ENCODE data around the gene SORCS2.
A peak's percentile ranks its signal among the peaks of the same experiment; 100 is the strongest.

Gene SORCS2

DNA sequence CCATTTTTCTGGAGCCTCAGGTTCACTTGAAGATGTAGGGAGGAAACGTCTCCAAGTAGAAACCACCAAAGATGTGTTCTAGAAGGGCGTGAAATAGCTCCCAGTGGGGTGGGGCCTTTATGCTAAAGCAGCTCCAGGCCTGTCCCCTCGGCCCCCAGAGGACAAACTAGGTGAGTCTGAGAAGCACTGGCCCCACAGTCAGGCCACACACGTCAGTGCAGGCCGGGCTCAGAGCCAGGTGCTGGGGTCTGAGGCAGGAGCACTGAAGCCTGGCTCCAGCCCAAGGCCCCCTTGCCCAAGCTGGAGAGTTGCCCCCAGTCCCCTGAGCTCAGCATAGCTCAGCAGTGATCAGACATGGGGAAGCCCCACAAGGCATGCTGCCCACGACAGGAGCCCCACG is 337.7 kb downstream of the SORCS2 start:
- no peak for ATAC-seq
- Mint-ChIP-seq H3K4me1 (peaks cover 18% of the 10 kb centered on the region), H3K27ac (no peak overlapping the region), H3K9me3 (peaks cover 3% of the 10 kb centered on the region), H3K4me3 (no peak overlapping the region), H3K36me3 (no peaks in the 10 kb centered on the region)
- DNase-seq (ENCODE audit: low spot score in 2 of 2) = no peak

DNA sequence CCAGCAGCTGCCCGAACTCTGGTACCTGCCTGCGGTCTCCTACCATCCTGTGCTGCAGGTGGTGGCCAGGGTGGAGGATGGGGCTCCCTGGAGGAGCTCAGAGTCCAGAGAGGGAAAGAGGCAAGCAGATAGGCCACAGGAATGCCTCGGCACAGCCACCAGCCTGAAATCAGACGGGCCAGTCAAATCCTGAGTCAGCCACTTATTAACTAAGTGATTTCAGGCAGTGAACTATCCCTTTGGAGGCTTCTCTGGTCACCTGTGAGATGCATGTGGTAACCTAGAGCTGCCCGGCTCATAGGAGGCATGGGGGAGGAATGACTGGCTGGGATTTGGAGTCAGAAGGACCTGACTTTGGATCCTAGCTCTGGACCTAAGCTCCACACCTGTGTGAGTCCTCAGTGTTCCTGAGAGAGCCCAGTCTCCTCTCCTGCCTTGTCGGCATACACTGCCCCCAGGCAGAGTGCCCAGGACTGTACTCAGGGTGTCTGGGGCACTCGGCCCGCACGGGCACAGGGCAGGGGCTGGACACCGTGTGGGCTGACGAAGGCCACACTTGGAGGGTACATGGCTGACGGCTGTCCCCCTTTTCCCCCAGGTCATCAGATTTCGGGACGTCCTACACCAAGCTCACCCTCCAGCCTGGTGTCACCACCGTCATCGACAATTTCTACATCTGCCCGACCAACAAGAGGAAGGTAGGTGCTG is 338.7 kb downstream of the SORCS2 start:
- Mint-ChIP-seq H3K36me3 (no peaks in the 10 kb centered on the region), H3K4me3 (no peak overlapping the region), H3K27ac (no peak overlapping the region), H3K4me1 (peaks cover 8% of the 10 kb centered on the region), H3K9me3 (peaks cover 3% of the 10 kb centered on the region)
- ATAC-seq (no peak), DNase-seq (ENCODE audit: low spot score in 2 of 2) (no peak)

DNA sequence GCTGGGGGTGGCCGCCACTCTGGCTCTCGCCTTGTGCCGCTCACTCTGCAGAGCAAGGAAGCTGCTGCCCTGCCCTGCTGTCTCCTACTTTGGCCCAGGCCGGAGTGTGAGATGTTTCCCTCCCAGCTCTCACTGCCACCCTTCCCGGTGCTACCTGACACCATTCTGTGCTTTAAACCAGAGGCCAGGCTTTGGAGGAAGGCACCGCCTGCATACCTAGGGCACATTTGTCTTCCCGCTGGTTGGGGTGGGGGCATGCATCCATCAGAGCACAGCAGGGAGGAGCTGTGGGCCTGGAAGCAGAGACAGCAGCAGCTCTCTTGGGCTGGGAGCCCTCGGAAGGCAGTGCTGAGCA is 339.3 kb downstream of the SORCS2 start:
- peaks cover 7% of the 10 kb centered on the region for H3K4me1 Mint-ChIP-seq
- no peak overlapping the region for H3K4me3 Mint-ChIP-seq
- H3K27ac Mint-ChIP-seq = no peak overlapping the region
- peaks cover 3% of the 10 kb centered on the region for H3K9me3 Mint-ChIP-seq
- DNase-seq (ENCODE audit: low spot score in 2 of 2) (no peak), ATAC-seq (no peak)
- H3K36me3 Mint-ChIP-seq = no peaks in the 10 kb centered on the region

DNA sequence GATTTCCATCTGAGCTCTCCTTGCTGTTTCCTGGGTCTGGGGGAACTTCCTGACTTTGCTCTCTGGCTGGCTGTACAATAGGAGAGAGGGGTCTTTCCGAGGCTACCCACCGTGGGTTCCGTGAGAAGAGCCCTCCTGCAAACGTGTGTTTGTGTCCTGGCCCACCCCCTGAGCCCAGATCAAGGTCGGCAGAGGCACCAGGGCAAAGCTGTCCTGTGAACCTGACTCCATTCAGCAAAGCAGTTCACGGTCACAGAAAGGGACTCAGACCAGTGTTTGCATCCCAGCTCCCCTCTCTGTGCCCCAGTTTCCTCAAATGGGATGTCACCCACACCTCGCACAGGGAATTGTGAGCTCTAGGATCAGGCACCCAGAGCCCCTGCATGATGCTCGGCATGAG is 339.7 kb downstream of the SORCS2 start:
- H3K27ac Mint-ChIP-seq = no peak overlapping the region
- no peak overlapping the region for H3K4me3 Mint-ChIP-seq
- no peaks in the 10 kb centered on the region for H3K36me3 Mint-ChIP-seq
- H3K4me1 Mint-ChIP-seq = peaks cover 7% of the 10 kb centered on the region
- ATAC-seq = no peak
- DNase-seq (ENCODE audit: low spot score in 2 of 2) = no peak
- H3K9me3 Mint-ChIP-seq = peaks cover 3% of the 10 kb centered on the region

DNA sequence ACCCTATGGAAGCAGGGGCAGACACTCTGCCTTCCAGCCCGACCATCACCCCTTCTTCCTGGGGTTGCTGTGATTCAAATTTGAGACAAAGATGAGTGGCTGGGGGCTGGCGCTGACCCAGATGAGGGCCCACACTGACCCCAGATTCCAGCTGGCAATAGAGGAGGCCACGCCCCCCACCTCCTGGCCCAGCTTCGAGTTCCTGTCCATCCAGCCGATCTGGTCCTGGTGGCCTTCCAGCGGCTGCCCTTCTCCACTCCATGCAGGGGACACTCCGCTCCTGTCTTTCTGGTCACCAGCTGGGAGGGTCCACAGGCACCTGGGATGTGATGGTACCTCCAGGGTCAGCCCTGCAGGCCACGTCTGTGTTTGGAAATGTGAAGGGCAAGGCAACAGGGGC is 340.9 kb downstream of the SORCS2 start:
- H3K9me3 Mint-ChIP-seq = peaks cover 3% of the 10 kb centered on the region
- ATAC-seq (no peak), DNase-seq (ENCODE audit: low spot score in 2 of 2) (no peak)
- H3K4me1 Mint-ChIP-seq = peaks cover 7% of the 10 kb centered on the region
- H3K36me3 Mint-ChIP-seq = no peaks in the 10 kb centered on the region
- no peak overlapping the region for H3K4me3 Mint-ChIP-seq
- H3K27ac Mint-ChIP-seq = no peak overlapping the region

DNA sequence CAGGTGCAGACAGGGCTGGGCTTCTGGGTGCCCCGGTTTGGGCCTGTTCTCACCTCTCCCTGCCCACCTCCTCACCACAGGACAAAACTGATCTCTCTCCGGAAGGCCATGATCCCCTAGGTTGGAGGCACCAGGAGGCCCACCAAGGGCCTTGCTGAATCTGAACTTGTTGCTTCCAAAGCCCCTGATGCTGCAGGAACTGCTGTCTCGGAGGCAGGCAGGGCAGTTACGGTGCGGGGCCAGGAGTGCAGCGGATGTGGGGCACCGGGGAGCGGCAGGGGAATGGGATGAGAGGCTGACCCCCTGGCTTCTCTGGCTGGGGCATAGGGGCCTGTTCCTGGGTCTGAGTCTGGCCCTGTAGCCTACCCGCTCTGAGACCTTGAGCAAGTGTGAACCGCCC is 342.8 kb downstream of the SORCS2 start:
- Mint-ChIP-seq H3K4me1 (peaks cover 8% of the 10 kb centered on the region), H3K4me3 (no peak overlapping the region), H3K9me3 (peaks cover 6% of the 10 kb centered on the region), H3K36me3 (no peaks in the 10 kb centered on the region), H3K27ac (no peak overlapping the region)
- ATAC-seq = no peak
- no peak for DNase-seq (ENCODE audit: low spot score in 2 of 2)

DNA sequence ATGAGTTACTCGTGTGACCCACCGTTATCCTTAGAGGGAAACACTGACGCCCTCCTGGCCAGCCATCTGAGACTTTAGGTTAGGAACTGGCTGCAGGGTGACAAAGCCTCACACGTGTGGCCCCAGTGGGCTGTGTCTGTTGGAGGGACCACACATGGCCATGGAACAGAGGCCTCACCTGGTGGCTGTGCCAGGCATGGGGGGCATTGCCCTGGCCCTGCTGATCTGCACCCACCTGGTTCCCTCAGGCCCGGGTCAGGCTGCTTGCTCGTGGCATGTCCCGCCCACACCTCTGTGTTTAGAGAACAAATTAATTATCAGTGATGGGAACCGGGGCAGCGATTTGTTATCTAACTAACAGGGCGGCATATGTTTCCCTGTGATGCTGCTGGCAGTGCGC is 343.3 kb downstream of the SORCS2 start:
- ATAC-seq = no peak
- Mint-ChIP-seq H3K4me1 (peaks cover 11% of the 10 kb centered on the region), H3K27ac (no peak overlapping the region), H3K36me3 (no peaks in the 10 kb centered on the region), H3K9me3 (peaks cover 6% of the 10 kb centered on the region), H3K4me3 (no peak overlapping the region)
- no peak for DNase-seq (ENCODE audit: low spot score in 2 of 2)

DNA sequence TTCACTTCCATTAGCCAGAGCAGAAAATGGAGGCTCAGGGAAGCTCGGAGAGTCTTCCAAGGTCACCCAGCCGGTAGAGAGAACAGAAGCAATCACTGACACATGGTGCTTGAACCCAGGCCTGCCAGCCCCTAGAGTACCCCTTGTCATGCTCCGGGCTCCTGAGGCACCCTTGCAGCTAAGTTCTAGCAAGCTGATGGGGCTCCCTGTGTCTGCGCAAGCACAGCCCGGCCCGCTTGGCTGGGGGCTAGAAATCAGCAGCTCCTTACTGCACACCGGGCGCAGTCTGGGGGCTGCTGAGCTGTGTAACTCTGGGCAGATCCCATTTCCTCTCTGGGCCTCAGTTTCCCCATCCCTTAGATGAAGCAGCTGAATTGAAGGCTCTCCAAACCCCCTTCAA is 344.5 kb downstream of the SORCS2 start:
- Mint-ChIP-seq H3K9me3 (peaks cover 6% of the 10 kb centered on the region), H3K4me3 (no peak overlapping the region), H3K4me1 (peaks cover 11% of the 10 kb centered on the region), H3K27ac (no peak overlapping the region), H3K36me3 (no peaks in the 10 kb centered on the region)
- no peak for ATAC-seq
- DNase-seq (ENCODE audit: low spot score in 2 of 2) = no peak

DNA sequence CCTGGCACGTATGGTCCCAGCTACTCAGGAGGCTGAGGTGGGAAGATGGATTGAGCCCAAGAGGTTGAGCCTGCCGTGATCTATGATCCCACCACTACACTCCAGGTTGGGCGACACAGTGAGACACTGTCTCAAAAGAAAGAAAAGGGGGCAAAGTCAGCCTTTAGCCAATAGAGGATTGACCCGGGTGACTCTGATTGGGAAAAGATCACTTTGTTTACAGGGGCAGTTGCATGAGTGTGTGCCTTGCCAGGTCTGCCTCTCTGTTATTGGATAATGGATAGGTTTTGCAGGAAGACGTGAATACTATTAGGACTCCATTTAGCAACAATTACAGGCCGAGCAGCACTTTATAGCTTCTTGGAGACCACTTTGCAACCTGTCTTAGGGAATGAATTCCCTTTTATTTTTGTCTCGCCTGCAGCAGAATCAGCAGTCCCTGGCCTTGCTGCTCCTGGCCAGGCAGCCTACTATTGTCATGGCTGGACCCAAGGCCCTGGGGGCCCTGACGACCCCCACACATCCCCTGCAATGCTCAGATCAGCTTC is 345.6 kb downstream of the SORCS2 start:
- no peak overlapping the region for H3K4me3 Mint-ChIP-seq

DNA sequence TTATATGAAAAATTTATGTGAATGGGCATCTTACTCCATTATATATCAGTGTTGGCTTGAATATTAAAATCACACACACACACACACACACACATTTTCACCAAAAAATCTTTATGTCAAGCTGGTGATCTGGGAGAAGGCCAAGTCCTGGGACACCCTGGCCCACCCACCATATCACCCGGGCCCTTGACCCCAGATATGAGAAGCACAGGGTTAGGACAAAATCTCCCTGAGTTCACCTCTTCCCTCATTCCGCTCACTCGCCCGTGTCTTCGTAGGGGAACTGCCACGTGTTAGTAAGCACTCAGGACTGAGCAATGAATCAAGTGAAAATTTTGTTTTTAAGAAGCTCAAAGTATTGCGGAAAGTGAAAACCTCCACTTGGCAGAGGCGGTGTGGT is 346.2 kb downstream of the SORCS2 start:
- Mint-ChIP-seq H3K27ac (no peak overlapping the region), H3K4me1 (peaks cover 11% of the 10 kb centered on the region), H3K36me3 (no peaks in the 10 kb centered on the region), H3K9me3 (peaks cover 6% of the 10 kb centered on the region), H3K4me3 (no peak overlapping the region)
- DNase-seq (ENCODE audit: low spot score in 2 of 2) (no peak), ATAC-seq (no peak)

More for the DNA sequence above, 345.6 kb downstream of the SORCS2 start:
- ATAC-seq (no peak), DNase-seq (ENCODE audit: low spot score in 2 of 2) (no peak)
- Mint-ChIP-seq H3K4me1 (peaks cover 11% of the 10 kb centered on the region), H3K27ac (no peak overlapping the region), H3K9me3 (peaks cover 6% of the 10 kb centered on the region), H3K36me3 (no peaks in the 10 kb centered on the region)

DNA sequence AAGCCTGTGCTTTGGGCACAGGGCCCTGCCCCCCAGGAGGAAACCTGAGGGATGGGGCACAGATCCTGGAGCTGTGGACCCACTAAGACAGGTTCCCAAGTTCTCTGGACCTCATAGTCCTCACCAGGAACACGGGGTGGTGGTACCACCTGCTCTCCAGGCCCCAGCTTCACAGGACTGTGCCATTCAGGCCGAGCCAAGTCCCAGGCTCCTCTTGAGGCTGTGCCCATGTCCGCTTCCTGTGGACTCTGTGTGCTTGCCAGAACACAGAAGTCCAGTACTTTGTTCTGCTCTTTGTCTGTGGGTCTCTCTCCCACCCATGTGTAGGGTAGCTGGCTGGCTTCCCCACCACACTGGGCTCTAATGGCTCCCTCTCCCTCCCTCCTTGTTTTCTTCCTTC is 346.8 kb downstream of the SORCS2 start:
- H3K4me3 Mint-ChIP-seq = no peak overlapping the region
- peaks cover 9% of the 10 kb centered on the region for H3K9me3 Mint-ChIP-seq
- H3K4me1 Mint-ChIP-seq = peaks cover 11% of the 10 kb centered on the region
- peak overlapping the region; percentile 81 for H3K27ac Mint-ChIP-seq
- DNase-seq (ENCODE audit: low spot score in 2 of 2) (no peak), ATAC-seq (no peak)
- H3K36me3 Mint-ChIP-seq = no peaks in the 10 kb centered on the region

DNA sequence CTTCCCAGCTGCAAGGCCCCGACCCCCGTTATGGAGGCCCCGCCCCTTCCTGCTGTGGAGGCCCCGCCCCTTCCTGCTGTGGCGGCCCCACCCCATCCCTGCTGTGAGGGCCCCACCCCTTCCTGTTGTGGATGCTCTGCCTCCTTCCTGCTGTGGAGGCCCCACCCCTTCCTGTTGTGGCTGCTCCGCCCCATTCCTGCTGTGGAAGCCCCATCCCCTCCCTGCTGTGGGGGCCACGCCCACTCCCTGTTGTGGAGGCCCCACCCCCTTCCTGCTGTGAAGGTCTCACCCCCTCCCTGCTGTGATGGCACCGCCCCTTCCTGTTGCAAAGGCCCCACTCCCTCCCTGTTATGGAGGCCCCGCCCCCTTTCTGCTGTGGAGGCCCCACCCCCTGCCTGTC is 347.3 kb downstream of the SORCS2 start:
- H3K4me1 Mint-ChIP-seq = peaks cover 11% of the 10 kb centered on the region
- no peaks in the 10 kb centered on the region for H3K36me3 Mint-ChIP-seq
- DNase-seq (ENCODE audit: low spot score in 2 of 2) (peak; percentile 12 to 60), ATAC-seq (peak; percentile 70)
- H3K27ac Mint-ChIP-seq = peak overlapping the region; percentile 81
- no peak overlapping the region for H3K4me3 Mint-ChIP-seq
- H3K9me3 Mint-ChIP-seq = peaks cover 6% of the 10 kb centered on the region

DNA sequence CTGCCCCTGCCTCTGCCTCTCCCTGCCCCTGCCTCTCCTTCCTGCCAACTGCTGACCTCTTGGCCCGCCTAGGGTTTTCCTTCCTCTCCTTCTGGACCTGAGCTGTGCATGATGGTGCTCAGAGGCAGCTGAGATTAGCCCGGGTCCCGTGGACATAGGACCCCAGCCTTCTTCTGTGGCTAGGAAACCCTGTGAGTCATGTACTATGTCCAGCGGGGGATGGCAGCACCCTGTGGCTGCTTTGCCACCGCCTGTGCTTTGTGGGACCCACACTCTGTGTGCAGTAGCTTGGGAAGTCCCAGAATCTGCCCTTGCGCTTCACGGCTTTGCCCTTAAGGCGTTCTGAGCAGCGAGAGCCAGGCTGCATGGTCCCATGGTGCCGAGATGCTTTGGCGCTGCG is 347.9 kb downstream of the SORCS2 start:
- ATAC-seq (no peak), DNase-seq (ENCODE audit: low spot score in 2 of 2) (no peak)
- no peak overlapping the region for H3K4me3 Mint-ChIP-seq
- H3K36me3 Mint-ChIP-seq = no peaks in the 10 kb centered on the region
- H3K27ac Mint-ChIP-seq = peak overlapping the region; percentile 81
- peaks cover 11% of the 10 kb centered on the region for H3K4me1 Mint-ChIP-seq
- H3K9me3 Mint-ChIP-seq = peaks cover 6% of the 10 kb centered on the region

DNA sequence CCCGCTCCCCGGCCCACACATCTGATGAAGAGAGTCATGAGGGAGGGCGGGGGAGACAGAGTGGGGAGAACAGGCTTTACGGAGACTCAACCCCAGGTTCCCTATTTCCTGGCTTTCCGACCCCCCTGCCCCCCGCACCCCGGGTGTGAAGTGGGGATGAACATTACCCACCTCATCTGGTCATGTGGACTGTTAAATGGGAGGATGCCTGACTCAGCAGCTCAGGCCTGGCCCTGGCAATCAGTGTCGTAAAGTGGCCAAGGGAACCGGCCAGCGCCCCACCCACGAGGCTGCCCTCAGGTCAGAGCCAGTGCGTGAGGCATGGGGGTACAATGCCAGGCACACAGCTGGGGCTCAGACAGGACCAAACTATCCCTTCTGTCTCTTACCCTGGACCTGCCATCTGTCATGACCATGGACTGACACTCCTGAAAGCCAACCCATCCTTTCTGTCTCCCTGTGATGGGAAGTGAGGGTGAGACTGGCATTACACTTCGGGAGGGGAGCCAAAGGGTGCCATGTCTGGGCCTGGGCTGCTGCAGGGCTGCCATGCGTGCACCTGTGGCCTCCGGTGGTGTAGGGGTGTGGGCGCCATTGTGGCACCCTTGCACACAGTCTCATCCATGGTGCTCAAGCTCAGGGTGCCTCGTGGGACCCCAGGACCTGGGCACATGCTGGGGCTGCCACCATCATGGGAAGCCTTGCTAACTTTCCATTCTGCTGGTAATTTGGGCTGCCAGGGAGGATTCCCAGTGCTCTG is 348.5 kb downstream of the SORCS2 start:
- no peak overlapping the region for H3K27ac Mint-ChIP-seq
- peaks cover 11% of the 10 kb centered on the region for H3K4me1 Mint-ChIP-seq

DNA sequence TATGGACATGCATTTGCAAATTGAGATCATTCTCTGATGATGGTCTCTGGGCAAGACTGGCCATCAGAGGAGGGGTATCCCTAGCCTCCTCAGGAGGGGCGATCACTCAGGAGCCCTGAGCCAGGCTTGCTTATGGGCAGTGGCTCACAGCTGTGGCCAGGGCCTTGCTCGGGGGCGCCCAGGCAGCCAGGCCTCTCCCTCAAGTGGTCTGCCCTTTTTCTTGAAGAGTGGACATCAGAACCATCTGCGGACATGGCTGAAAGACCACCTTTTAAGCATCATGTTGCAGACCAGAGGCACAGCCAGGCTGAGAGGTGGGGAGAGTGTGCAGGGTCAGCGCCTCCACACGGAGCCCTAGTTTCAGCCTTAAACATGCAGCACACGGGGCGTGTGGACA is 349.1 kb downstream of the SORCS2 start:
- H3K9me3 Mint-ChIP-seq = peaks cover 6% of the 10 kb centered on the region
- H3K27ac Mint-ChIP-seq = no peak overlapping the region
- H3K4me1 Mint-ChIP-seq = peaks cover 11% of the 10 kb centered on the region
- H3K36me3 Mint-ChIP-seq = no peaks in the 10 kb centered on the region
- no peak for ATAC-seq
- no peak for DNase-seq (ENCODE audit: low spot score in 2 of 2)
- no peak overlapping the region for H3K4me3 Mint-ChIP-seq

More for the DNA sequence above, 348.5 kb downstream of the SORCS2 start:
- Mint-ChIP-seq H3K4me3 (no peak overlapping the region), H3K9me3 (peaks cover 6% of the 10 kb centered on the region), H3K36me3 (no peaks in the 10 kb centered on the region)
- ATAC-seq (no peak), DNase-seq (ENCODE audit: low spot score in 2 of 2) (no peak)

DNA sequence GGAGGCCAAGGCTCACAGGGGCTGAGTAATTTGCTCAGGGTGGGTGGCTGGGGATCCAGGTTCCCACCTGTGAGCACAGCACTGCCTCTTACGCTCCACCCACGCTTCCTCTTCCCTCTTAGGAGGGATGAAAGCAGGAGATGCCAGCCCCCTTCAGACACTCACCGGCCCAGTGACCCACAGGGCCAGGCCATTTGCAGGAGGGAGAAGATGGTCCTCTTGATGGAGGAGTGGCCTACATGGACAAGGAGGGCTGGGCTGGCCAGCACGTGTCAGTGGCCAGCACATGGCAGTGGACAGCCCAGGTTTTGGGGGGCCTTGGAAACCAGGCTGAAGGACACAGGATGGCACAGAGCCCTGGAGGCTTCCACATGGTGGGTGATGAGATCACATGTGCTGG is 350.4 kb downstream of the SORCS2 start:
- Mint-ChIP-seq H3K4me1 (peaks cover 11% of the 10 kb centered on the region), H3K27ac (no peak overlapping the region), H3K9me3 (peaks cover 6% of the 10 kb centered on the region), H3K36me3 (peaks cover 5% of the 10 kb centered on the region), H3K4me3 (no peak overlapping the region)
- ATAC-seq (no peak), DNase-seq (ENCODE audit: low spot score in 2 of 2) (no peak)
